Urinary bladder (tissue), 2 donors: ENCODE measurements around the gene AGAP9. TPM values are rescaled to one million over a fixed set of nuclear protein-coding genes. Genes with fewer than 3 reads are reported as not detected.

ENCODE experiments used
- polyA plus RNA-seq: library from polyadenylated mRNA; stranded (reverse); fragments of 200-250 nt; gene quantifications from one replicate; pipeline ENCODE4 v1.2.3, GENCODE V29; 2013
- small RNA-seq: library from RNA; depleted of rRNA; stranded (forward); fragments of <200 nt; gene quantifications from one replicate; pipeline ENCODE3, GENCODE V24; 2014
- total RNA-seq: library from RNA; depleted of rRNA; stranded (reverse); fragments of >200 nt; gene quantifications from one replicate; pipeline ENCODE4 v1.2.3, GENCODE V29; 2014
- donor health status: healthy.

AGAP9 gene
- total and polyA plus RNA-seq, 2 donors: 4.8 to 7.6 TPM

Small RNA genes lying within 50 kb of the gene (small RNA-seq; reads per million reads assigned to genes)
- gene AL591684.3 (not detected), gene RNA5SP312 (not detected)

Other genes starting within 250 kb of the AGAP9 start
- 7.8 TPM for gene GDF10, start 223.4 kb downstream of the AGAP9 start, total RNA-seq
- 1.8 TPM for gene GDF10, start 223.4 kb downstream of the AGAP9 start, polyA plus RNA-seq
- not detected for gene GDF2, start 201.2 kb downstream of the AGAP9 start, total RNA-seq
- not detected for gene GDF2, start 201.2 kb downstream of the AGAP9 start, polyA plus RNA-seq
- gene RBP3, start 175.3 kb downstream of the AGAP9 start, total RNA-seq: not detected
- gene RBP3, start 175.3 kb downstream of the AGAP9 start, polyA plus RNA-seq: not detected
- 0.63 TPM for gene ZNF488, start 139.3 kb downstream of the AGAP9 start, total RNA-seq
- 0.41 TPM for gene ZNF488, start 139.3 kb downstream of the AGAP9 start, polyA plus RNA-seq
- gene ANXA8, start 39.5 kb downstream of the AGAP9 start, total RNA-seq: 7.7 TPM
- 14.3 TPM for gene ANXA8, start 39.5 kb downstream of the AGAP9 start, polyA plus RNA-seq
- gene FAM25G, start 31.9 kb downstream of the AGAP9 start, total RNA-seq: not detected
- not detected for gene FAM25G, start 31.9 kb downstream of the AGAP9 start, polyA plus RNA-seq
- 1.8 TPM for gene SYT15B, start 240.0 kb upstream of the AGAP9 start, total RNA-seq
- 6.7 TPM for gene SYT15B, start 240.0 kb upstream of the AGAP9 start, polyA plus RNA-seq